K562 (cell line): Measurements from ENCODE around the gene RABL6. TPM values are rescaled to one million over a fixed set of nuclear protein-coding genes. Genes with fewer than 3 reads are reported as not detected.

Source experiments
- ATF1 ChIP-seq, 2 experiments: fragments of 450-650 bp in 1 of 2; IDR thresholded peaks; 2 replicates each; pipeline ENCODE4 v1.6.1; 2016; ENCODE audit warnings: missing compliant biosample characterization in 1 of 2, missing genetic modification characterization in 1 of 2
- HDAC8 ChIP-seq: fragments of 450-650 bp; IDR thresholded peaks from 2 replicates; pipeline ENCODE4 v1.6.1; 2016; ENCODE audit warnings: mild to moderate bottlenecking, missing genetic modification characterization, moderate library complexity, missing compliant biosample characterization
- MLX ChIP-seq, 2 experiments: fragments of 450-650 bp in 1 of 2; sonication (generic) in 1 of 2; formaldehyde crosslinking; conservative IDR thresholded peaks; 2 replicates each; pipeline versions ENCODE4 v1.4.0 to v1.8.1; 2020 to 2022; ENCODE audit warnings: mild to moderate bottlenecking in 1 of 2, missing genetic modification reagents in 1 of 2
- MTA2 ChIP-seq: fragments of 450-650 bp; IDR thresholded peaks from 2 replicates; pipeline ENCODE4 v1.6.1; 2016; ENCODE audit warnings: low read depth
- MYC ChIP-seq, 2 experiments: fragments of 250-450 bp in 1 of 2; sonication (Bioruptor Pico) in 1 of 2; IDR thresholded peaks; 2 replicates each; pipeline versions ENCODE4 v1.5.1 to v1.6.1; 2012 to 2021; ENCODE audit warnings: low read depth in 2 of 2, borderline replicate concordance in 1 of 2, improper control_type of control experiment in 1 of 2, low read length in 1 of 2, mild to moderate bottlenecking in 1 of 2, moderate library complexity in 1 of 2
- PHF20 ChIP-seq: fragments of 450-650 bp; IDR thresholded peaks from 2 replicates; pipeline ENCODE4 v1.6.1; 2018; ENCODE audit not compliant: partially characterized antibody
- RBBP5 ChIP-seq: fragments of 200-600 bp; sonication (generic); IDR thresholded peaks from 2 replicates; pipeline ENCODE4 v1.6.1; 2012; ENCODE audit warnings: borderline replicate concordance, mild to moderate bottlenecking, low read length, control low read depth, inconsistent platforms; ENCODE audit not compliant: insufficient read depth, poor library complexity, severe bottlenecking
- STAT5B ChIP-seq: fragments of 250-450 bp; sonication (Bioruptor Pico); IDR thresholded peaks from 2 replicates; pipeline ENCODE4 v1.8.0; 2021; ENCODE audit warnings: mild to moderate bottlenecking, inconsistent platforms
- TSHZ1 ChIP-seq: fragments of 250-450 bp; sonication (Bioruptor Pico); IDR thresholded peaks from 2 replicates; pipeline ENCODE4 v1.4.0; 2020; ENCODE audit warnings: mild to moderate bottlenecking, moderate library complexity
- ZFX ChIP-seq: sonication (generic); formaldehyde crosslinking; IDR thresholded peaks from 2 replicates; pipeline ENCODE4 v1.8.0; 2022; ENCODE audit warnings: mild to moderate bottlenecking, missing genetic modification reagents, moderate library complexity
- ZNF263 ChIP-seq: sonication (generic); formaldehyde crosslinking; IDR thresholded peaks from 2 replicates; pipeline ENCODE4 v1.8.0; 2022; ENCODE audit warnings: mild to moderate bottlenecking, missing genetic modification reagents, borderline replicate concordance
- ZNF354B ChIP-seq: fragments of 250-450 bp; sonication (Bioruptor Pico); IDR thresholded peaks from 2 replicates; pipeline ENCODE4 v1.4.0; 2020
- polyA plus RNA-seq, 8 experiments: library from polyadenylated mRNA; depleted of rRNA in 4 of 8; stranded (reverse) in 5 of 8; unstranded in 3 of 8; fragments of >200 nt; fragmentation: Nextera tagmentation in 2 of 8; fragmentation: Illumina TruSeq in 1 of 8; extraction: Ambion mirVana in 2 of 8; extraction: Trizol in 1 of 8; gene quantifications; 2 replicates each; pipeline versions ENCODE4 v1.2.1 to v1.2.3, GENCODE V29; 2011 to 2014; ENCODE audit warnings: inconsistent platforms in 1 of 8, missing spikeins in 1 of 8
- total RNA-seq, 7 experiments: library from RNA; depleted of rRNA in 6 of 7; stranded (reverse); fragments of >200 nt in 6 of 7; fragmentation: Illumina TruSeq in 2 of 7; extraction: Trizol in 2 of 7; gene quantifications; 2 replicates each; pipeline versions ENCODE4 v1.2.1 to v1.2.3, GENCODE V29; 2011 to 2021; ENCODE audit warnings: low replicate concordance in 1 of 7
- TF ChIP-seq, protein P1 (sequence below), 2 experiments: fragments of 450-650 bp; conservative IDR thresholded peaks; 2 replicates each; pipeline ENCODE4 v1.6.1; 2017; ENCODE audit warnings: mild to moderate bottlenecking in 2 of 2, moderate library complexity in 2 of 2
- TF ChIP-seq, protein P2 (sequence below): sonication (generic); formaldehyde crosslinking; IDR thresholded peaks from 2 replicates; pipeline ENCODE4 v1.8.1; 2022; ENCODE audit warnings: missing genetic modification reagents
- TF ChIP-seq, protein P3 (sequence below): fragments of 250-450 bp; sonication (Bioruptor Pico); IDR thresholded peaks from 2 replicates; pipeline ENCODE4 v1.8.0; 2021; ENCODE audit warnings: moderate library complexity, mild to moderate bottlenecking, inconsistent platforms

The RABL6 gene
- total and polyA plus RNA-seq, 9 of the 15 experiments (the other 6 are each of a cell fraction or from before 2014, with no cell fraction given) = 5.6 to 181 (median 84.5) TPM

GRCh38 chr9:136847826-136848392 lies 40.2 kb downstream of the RABL6 start (continued):
- TF ChIP-seq ATF1 (CRISPR knock-in tag; IDR thresholded peaks at IDR 0.05) = no peak
- peak; percentile 42 for TF ChIP-seq ATF1 (tag; IDR thresholded peaks at IDR 0.05)
- TF ChIP-seq TSHZ1 (CRISPR knock-in tag) = no peak
- peak; percentile 46 for TF ChIP-seq MYC (IDR thresholded peaks at IDR 0.05; ENCODE audit: low read depth, low read length)
- peak; percentile 87; the same call in 1 of the 2 replicates for TF ChIP-seq MYC (CRISPR knock-in tag; IDR thresholded peaks at IDR 0.05; ENCODE audit: borderline replicate concordance, low read depth)
- TF ChIP-seq MTA2 = no peak
- TF ChIP-seq ZNF263 (CRISPR knock-in tag) = peak; percentile 12
- TF ChIP-seq, protein P1, sequence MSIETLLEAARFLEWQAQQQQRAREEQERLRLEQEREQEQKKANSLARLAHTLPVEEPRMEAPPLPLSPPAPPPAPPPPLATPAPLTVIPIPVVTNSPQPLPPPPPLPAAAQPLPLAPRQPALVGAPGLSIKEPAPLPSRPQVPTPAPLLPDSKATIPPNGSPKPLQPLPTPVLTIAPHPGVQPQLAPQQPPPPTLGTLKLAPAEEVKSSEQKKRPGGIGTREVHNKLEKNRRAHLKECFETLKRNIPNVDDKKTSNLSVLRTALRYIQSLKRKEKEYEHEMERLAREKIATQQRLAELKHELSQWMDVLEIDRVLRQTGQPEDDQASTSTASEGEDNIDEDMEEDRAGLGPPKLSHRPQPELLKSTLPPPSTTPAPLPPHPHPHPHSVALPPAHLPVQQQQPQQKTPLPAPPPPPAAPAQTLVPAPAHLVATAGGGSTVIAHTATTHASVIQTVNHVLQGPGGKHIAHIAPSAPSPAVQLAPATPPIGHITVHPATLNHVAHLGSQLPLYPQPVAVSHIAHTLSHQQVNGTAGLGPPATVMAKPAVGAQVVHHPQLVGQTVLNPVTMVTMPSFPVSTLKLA (conservative IDR thresholded peaks at IDR 0.05) = peak; percentile 68 to 81; a peak in 2 of 4 replicates
- TF ChIP-seq ZNF354B (CRISPR knock-in tag) = no peak
- no peak for TF ChIP-seq PHF20
- TF ChIP-seq, protein P2, sequence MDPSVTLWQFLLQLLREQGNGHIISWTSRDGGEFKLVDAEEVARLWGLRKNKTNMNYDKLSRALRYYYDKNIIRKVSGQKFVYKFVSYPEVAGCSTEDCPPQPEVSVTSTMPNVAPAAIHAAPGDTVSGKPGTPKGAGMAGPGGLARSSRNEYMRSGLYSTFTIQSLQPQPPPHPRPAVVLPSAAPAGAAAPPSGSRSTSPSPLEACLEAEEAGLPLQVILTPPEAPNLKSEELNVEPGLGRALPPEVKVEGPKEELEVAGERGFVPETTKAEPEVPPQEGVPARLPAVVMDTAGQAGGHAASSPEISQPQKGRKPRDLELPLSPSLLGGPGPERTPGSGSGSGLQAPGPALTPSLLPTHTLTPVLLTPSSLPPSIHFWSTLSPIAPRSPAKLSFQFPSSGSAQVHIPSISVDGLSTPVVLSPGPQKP (CRISPR knock-in tag) = no peak
- peak; percentile 63 for TF ChIP-seq RBBP5
- TF ChIP-seq STAT5B (CRISPR knock-in tag) = no peak
- TF ChIP-seq, protein P3, sequence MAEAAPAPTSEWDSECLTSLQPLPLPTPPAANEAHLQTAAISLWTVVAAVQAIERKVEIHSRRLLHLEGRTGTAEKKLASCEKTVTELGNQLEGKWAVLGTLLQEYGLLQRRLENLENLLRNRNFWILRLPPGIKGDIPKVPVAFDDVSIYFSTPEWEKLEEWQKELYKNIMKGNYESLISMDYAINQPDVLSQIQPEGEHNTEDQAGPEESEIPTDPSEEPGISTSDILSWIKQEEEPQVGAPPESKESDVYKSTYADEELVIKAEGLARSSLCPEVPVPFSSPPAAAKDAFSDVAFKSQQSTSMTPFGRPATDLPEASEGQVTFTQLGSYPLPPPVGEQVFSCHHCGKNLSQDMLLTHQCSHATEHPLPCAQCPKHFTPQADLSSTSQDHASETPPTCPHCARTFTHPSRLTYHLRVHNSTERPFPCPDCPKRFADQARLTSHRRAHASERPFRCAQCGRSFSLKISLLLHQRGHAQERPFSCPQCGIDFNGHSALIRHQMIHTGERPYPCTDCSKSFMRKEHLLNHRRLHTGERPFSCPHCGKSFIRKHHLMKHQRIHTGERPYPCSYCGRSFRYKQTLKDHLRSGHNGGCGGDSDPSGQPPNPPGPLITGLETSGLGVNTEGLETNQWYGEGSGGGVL (CRISPR knock-in tag) = no peak
- TF ChIP-seq MLX (CRISPR knock-in tag; conservative IDR thresholded peaks at IDR 0.05) = no peak
- peak; percentile 61 for TF ChIP-seq ZFX (CRISPR knock-in tag)
- 0 out of 2 replicates have a peak, but pooled peaks have one; percentile 41 for TF ChIP-seq HDAC8 (tag)
